GM19238 (cell line): ENCODE results near the gene CAMKMT.
"Not testable (repeated sequence)": the region's sequence is repeated elsewhere in the genome, so short reads cannot be mapped to it uniquely, and the experiment has no call there.

Experiments
- DNase-seq: peaks from one replicate; pipeline ENCODE4 v3.0.0; 2011; ENCODE audit warnings: low spot score; ENCODE audit not compliant: insufficient read length

CAMKMT gene

GRCh38 chr2:44498551-44498950 lies 136.8 kb downstream of the CAMKMT start:
- no peak for DNase-seq

DNA sequence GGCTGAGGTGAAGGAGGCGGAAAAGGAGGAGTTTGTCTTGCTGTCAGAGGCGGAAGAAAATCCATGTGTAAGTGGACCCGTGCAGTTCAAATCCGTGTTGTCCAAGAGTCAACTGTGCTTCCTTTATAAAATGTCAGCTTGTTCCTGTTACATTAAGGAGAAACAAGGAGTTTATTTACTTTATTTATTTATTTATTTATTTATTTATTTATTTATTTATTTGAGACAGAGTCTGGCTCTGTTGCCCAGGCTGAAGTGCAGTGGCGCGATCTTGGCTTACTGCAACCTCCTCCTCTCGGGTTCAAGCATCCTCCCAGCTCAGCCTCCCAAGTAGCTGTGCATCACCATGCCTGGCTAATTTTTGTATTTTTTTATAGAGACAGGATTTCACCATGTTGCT lies 143.9 kb downstream of the CAMKMT start:
- not testable (repeated sequence) for DNase-seq

DNA sequence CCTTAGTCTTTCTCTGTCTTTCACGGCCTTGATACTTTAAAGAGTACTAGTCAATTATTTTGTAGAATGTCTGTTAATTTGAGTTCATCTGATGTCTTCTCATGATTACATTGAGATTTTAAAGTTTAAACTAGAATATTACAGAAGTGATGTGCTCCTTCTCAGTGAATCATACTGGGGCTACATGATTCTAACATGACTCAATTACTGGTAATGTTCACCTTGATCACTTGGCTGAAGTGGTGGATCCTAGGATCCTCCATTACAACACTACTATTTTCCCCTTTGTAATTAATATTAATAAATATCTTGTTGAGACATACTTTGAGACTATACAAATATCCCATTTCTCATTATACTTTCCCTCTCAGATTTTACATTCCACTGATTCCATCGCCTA lies 148.5 kb downstream of the CAMKMT start:
- DNase-seq, result no peak

DNA sequence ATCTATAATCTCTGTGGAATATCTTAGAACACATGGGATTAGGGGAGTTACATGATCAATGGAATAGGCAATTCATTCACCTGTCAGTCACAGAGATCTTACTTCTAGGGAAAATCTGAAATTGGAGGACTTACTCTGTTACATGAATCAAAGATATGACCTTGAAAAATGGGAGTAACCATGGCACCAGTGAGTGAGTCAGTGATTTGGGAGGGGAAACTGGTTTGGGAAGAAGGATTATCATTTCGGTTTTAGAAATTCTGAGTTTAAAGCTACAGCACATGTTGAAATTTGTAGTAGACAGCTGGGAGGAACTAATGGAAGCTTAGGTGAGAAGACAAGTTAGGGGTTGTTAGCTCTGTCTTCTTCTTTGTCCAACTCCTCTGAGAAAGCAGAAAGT lies 153.7 kb downstream of the CAMKMT start:
- DNase-seq, result no peak

GRCh38 chr2:44519026-44519425 lies 157.3 kb downstream of the CAMKMT start:
- DNase-seq, result no peak

- no peak for DNase-seq
These were observed 161.1 kb downstream of the CAMKMT start for GRCh38 chr2:44522846-44523245.

GRCh38 chr2:44524347-44524926 lies 162.7 kb downstream of the CAMKMT start:
- DNase-seq, result no peak

GRCh38 chr2:44526352-44526751 lies 164.6 kb downstream of the CAMKMT start:
- no peak for DNase-seq

DNA sequence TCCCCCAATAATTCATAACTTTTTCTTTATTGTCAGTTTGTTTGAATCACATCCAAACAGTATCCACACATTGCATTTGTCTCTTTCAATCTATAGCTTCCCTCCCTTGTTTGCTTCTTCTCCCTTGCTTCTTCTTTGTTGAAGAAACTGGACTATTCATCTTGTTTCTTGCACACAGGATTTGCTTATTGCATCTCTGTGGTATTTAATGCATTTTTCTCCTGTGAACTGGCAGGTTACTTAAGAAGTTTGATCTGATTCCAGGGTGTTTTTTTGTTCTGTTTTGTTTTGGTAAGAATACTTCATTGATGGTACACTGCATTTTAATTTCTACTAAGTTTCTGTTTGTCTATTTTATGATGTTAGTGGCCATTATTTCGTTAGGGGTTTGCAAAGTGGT lies 166.8 kb downstream of the CAMKMT start:
- no peak for DNase-seq

- no peak for DNase-seq
These were observed 167.7 kb downstream of the CAMKMT start for GRCh38 chr2:44529448-44529847.

DNA sequence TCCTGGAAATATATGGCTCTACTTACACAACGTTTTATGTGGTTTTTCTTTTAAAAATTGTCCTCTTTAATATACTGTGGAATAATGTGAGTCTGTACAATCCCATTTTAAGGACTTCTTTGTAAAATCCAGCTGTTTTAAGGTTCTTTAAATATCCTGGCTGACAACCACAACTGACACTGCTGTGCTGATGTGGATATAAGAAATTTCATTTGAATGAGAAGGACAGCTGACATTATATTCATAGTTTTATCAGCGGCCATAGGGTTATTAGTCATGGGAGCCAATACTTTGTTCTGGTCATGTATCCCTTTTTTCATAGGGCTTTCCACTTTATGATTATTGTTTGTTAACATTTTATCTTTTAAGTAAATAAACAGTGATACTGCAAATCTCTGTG lies 169.5 kb downstream of the CAMKMT start:
- no peak for DNase-seq

GRCh38 chr2:44532031-44532430 lies 170.3 kb downstream of the CAMKMT start:
- DNase-seq, result no peak

- DNase-seq, result no peak
These were observed 171.8 kb downstream of the CAMKMT start for GRCh38 chr2:44533508-44533907.

- no peak for DNase-seq
These were observed 173.6 kb downstream of the CAMKMT start for GRCh38 chr2:44535376-44535775.

DNA sequence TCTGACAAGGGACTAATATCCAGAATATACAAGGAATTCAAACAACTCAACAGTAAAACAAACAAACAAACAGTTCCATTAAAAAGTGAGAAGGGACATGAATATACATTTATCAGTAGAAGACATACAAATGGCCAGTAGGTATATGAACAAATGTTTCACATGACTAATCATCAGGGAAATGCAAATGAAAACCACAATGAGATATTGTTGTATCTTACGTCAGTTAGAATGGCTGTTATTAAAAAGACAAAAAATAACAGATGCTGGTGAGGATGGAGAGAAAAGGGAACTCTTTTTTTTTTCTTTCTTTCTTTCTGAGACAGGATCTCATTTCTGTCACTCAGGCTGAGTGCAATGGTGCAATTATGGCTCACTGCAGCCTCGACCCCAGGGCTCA lies 175.5 kb downstream of the CAMKMT start:
- DNase-seq, result no peak

DNA sequence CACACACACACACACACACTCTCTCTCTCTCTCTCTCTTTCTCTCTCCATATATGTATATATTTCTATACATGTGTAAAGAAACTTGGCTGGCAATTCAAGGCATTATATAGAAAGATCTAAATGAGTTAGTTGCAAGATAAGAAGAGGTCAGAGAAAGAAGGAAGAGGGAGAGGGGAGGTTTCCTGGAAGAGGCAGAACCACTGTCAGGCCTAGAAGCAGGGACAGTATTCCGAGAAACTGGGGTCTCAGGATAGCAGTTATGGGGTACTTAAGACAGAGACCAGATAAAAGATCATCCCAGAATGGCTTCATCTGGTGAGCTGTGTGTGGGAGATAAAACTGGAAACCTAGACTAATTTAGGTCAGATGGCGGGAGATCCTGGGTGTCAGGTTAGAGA lies 180.8 kb downstream of the CAMKMT start:
- no peak for DNase-seq

- no peak for DNase-seq
These were observed 182.3 kb downstream of the CAMKMT start for GRCh38 chr2:44543773-44544725.

DNA sequence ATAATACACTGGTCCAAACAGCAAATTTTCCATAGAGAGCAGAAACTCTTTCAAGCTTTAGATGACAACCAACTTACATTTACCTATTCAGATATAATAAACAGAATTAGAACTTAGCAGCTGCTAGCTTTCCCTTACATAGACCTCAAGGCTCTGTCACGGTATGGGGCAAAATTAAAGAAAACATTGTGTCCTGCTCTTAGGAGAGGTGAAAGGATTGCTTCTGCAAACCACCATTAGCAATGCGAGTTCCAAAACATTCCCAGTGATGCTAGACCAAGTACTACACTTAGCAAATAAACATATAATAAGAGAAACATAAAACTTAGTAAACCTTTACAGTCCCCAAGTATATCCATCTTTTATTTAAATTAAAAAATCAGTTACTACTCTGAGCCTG lies 183.3 kb downstream of the CAMKMT start:
- no peak for DNase-seq

DNA sequence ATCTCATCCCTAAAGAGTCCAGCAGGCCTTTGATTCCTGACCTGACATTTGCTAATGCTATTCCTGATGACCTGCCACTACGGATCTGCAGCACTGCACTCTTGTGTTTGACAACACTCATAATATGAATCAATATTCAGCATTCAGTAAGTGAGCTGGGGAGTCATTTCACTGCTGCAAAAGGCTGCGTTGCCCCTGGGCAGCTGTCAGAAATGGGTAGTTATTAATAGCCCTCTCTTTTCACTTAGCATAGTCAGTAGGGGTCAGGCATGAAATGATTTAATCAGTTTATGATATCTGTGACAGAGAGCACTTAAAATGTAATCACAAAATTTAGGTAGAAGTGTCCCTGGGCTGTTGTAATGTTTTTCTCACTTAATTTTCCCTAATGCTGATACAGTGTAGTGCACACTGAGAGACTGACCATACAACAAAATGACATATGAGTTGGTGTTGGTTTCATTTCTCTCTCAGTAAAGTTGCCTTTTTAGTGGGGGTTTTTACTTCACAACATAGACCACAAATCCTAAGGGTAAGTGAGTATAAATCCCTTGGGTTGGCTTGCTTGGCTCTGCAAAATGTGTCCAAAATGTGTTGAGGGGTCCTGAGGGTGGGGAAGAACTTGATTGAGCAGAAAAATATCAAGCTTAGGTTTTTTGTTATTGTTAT lies 184.8 kb downstream of the CAMKMT start:
- no peak for DNase-seq

- no peak for DNase-seq
These were observed 186.0 kb downstream of the CAMKMT start for GRCh38 chr2:44547718-44548117.

DNA sequence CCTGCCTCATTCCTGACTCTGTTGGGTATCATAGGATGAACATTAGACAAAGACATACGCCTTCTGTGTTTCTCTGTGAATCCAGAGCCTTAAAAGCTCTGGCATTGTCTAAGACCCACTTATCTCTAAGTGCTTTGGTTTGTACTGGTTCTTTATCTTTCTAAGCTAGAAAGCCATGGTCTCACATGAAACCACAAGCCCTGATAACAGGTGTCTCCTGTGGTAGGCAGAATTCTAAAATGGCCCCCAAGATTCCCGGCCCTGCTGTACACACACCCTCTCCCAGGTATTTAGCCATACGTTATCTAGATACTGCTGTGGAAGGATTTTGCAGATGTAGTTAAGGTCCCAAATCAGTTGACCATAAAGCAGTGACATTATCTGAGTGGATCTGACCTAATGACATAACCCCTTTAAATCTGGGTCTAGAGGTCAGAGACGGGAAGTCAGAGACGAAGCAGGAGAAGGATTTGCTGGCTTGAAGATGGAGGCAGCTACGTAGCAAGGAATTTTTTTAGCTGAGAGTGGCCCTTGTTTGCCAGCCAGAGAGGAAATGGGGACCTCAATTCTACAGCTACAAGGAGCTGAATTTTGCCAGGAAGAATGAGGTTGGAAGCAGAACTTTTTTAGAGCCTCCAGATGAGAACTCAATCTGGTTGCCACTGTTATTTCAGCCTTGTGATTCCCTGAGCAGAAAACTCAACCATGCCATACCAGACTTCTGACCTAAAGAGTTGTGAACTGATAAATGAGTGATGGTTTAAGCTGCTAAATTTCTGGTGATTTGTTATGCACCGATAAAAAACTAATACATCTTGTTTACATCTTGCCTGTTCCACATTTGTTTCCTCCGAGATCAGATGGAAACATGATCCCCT lies 186.7 kb downstream of the CAMKMT start:
- DNase-seq, result no peak
